Gastrocnemius medialis (tissue), 4 donors: ENCODE measurements around the gene PCNX2.

ENCODE experiments used
- POLR2A ChIP-seq, 2 donors: fragments of 450-650 bp; IDR thresholded peaks; one replicate each; pipeline ENCODE4 v1.6.1; 2017; ENCODE audit warnings: antibody characterized with exemption in 2 of 2, mild to moderate bottlenecking in 2 of 2, moderate library complexity in 2 of 2
- TF ChIP-seq, protein P1 (sequence below), 5 experiments: fragments of 450-650 bp in 3 of 5; fragments of 200-600 bp in 2 of 5; sonication (generic) in 2 of 5; IDR thresholded peaks in 4 of 5; conservative IDR thresholded peaks in 1 of 5; 1 replicate in 4 of 5; 2 replicates in 1 of 5; pipeline ENCODE4 v1.5.1; 2016 to 2019; ENCODE audit warnings: antibody characterized with exemption in 5 of 5, mild to moderate bottlenecking in 3 of 5, moderate library complexity in 3 of 5

DNA sequence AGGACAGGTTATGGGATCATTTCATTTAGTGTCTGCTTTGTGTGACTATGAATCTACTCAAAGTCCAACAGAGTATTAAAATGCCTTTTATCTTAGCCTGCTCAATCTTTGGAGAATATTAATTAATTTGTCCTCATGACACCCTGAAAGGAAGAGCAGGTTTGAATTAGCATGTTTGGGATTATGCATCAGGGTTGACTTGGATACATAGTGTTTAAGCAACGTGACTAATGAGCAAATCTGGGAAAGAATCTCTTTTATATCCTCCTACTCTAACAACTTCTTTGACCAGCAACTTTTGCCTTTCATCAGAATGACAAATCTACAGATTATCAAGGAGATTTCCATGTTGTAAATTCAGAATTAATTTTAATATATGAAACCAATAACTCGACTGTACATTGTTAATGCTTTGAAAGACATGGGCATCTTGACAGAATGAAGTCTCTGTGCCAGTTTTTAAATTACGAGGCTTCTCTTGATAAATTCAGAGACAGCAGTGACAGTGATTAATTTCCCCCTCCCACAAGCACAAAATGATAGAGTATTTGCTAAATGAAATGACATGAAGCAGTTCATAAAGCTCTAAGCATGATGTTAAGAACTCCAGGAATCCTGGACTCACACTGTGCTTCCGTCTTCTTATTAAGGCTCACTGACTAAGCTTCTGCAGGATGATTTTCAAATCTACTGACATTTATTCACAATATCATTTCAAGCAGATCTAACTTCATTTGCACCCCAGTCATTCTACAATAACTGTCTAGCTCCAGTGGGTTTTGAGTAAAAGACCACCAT lies 156.5 kb downstream of the PCNX2 start:
- no peak for TF ChIP-seq POLR2A (IDR thresholded peaks at IDR 0.05)
- TF ChIP-seq, protein P1, sequence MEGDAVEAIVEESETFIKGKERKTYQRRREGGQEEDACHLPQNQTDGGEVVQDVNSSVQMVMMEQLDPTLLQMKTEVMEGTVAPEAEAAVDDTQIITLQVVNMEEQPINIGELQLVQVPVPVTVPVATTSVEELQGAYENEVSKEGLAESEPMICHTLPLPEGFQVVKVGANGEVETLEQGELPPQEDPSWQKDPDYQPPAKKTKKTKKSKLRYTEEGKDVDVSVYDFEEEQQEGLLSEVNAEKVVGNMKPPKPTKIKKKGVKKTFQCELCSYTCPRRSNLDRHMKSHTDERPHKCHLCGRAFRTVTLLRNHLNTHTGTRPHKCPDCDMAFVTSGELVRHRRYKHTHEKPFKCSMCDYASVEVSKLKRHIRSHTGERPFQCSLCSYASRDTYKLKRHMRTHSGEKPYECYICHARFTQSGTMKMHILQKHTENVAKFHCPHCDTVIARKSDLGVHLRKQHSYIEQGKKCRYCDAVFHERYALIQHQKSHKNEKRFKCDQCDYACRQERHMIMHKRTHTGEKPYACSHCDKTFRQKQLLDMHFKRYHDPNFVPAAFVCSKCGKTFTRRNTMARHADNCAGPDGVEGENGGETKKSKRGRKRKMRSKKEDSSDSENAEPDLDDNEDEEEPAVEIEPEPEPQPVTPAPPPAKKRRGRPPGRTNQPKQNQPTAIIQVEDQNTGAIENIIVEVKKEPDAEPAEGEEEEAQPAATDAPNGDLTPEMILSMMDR (IDR thresholded peaks at IDR 0.05 in 4 of 5, conservative IDR thresholded peaks at IDR 0.05 in 1 of 5): no peak
